ENCODE data around the gene CCDC12.

Gene CCDC12

DNA sequence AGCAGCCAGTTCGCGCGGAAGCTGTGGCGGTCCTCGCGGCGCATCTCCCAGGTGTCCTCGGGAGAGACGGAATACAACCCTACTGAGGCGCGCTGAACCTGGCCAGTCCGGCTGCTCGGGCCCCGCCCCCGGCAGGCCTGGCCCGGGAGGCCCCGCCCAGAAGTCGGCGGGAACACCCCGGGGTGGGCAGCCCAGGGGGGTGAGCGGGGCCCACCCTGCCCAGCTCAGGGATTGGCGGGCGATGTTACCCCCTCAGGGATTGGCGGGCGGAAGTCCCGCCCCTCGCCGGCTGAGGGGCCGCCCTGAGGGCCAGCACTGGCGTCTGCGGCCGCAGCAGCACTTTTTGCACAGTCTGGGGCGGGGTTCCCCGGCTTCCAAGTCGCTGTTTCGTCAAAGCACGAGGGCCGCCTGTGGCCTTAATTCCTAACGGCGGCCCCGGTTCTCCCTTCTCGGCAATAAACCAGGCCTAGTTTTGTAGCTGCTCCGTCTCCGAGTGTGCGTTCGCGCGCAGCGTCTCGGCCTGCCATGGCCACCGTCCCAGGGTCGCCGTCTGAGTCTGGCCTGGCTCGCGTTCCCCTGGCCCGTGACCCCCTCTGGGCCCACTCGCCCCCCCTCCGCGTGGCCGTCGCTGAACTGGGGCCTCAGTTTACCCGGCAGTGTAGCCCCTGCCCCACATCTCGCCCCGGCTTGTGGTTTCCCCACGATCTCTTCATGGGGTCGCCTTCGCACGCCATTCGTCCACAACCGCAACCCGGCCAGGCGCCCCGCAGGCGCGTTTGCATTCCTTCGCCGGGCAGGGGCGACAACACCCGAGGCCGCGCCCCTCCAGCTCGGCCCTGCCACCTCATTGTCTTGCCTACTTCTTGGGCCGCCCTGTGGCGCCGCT, 32.9 kb upstream of the CCDC12 start:
- Mint-ChIP-seq H3K9me3 (no peaks in the 10 kb centered on the region), H3K4me1 (peaks cover 10% of the 10 kb centered on the region), H3K4me3 (peak overlapping the region; percentile 78), H3K36me3 (ENCODE audit: low read depth) (peaks cover 8% of the 10 kb centered on the region), H3K27me3 (ENCODE audit: low read depth, poor library complexity) (peaks cover 5% of the 10 kb centered on the region), H3K27ac (peak overlapping the region; percentile 89)
- TF ChIP-seq, protein P1, sequence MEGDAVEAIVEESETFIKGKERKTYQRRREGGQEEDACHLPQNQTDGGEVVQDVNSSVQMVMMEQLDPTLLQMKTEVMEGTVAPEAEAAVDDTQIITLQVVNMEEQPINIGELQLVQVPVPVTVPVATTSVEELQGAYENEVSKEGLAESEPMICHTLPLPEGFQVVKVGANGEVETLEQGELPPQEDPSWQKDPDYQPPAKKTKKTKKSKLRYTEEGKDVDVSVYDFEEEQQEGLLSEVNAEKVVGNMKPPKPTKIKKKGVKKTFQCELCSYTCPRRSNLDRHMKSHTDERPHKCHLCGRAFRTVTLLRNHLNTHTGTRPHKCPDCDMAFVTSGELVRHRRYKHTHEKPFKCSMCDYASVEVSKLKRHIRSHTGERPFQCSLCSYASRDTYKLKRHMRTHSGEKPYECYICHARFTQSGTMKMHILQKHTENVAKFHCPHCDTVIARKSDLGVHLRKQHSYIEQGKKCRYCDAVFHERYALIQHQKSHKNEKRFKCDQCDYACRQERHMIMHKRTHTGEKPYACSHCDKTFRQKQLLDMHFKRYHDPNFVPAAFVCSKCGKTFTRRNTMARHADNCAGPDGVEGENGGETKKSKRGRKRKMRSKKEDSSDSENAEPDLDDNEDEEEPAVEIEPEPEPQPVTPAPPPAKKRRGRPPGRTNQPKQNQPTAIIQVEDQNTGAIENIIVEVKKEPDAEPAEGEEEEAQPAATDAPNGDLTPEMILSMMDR (IDR thresholded peaks at IDR 0.05): no peak
- DNase-seq: peak; percentile 87

DNA sequence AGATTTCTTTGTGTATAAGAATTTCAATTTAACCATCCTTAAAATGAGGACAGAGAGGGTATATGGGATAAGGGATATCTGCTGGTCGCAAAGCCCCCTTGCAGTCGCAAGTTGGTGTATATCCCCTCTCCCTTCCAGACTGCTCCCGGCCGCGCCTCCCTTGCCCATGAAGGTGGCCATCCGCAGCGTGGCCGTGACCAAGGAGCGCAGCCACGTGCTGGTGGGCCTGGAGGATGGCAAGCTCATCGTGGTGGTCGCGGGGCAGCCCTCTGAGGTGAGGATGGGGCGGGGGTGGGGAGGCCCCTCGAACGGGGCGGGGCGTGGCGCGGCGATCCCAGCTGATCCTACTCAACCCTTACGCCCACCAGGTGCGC, 32.3 kb upstream of the CCDC12 start:
- H3K4me3 Mint-ChIP-seq: peak overlapping the region; percentile 64
- H3K9me3 Mint-ChIP-seq: no peaks in the 10 kb centered on the region

DNA sequence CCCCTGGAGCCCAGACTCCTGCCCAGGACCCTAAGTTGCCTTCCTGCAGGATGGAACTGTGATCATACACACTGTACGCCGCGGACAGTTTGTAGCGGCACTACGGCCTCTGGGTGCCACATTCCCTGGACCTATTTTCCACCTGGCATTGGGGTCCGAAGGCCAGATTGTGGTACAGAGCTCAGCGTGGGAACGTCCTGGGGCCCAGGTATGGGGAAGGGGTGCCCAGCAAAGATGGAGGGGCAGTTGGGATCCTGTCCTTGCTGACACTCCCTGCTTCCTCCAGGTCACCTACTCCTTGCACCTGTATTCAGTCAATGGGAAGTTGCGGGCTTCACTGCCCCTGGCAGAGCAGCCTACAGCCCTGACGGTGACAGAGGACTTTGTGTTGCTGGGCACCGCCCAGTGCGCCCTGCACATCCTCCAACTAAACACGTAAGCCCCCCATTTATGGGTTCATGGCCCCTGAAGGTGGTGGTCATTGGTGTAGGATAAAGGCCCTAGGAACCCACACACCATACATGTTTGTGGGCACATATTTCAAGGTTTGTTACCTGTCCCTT, 31.8 kb upstream of the CCDC12 start:
- TF ChIP-seq, protein P1 (IDR thresholded peaks at IDR 0.05): no peak
- DNase-seq: no peak
- Mint-ChIP-seq H3K4me1 (peaks cover 6% of the 10 kb centered on the region), H3K27ac (no peak overlapping the region), H3K27me3 (ENCODE audit: low read depth, poor library complexity) (peaks cover 6% of the 10 kb centered on the region), H3K4me3 (peak overlapping the region; percentile 64), H3K9me3 (no peaks in the 10 kb centered on the region), H3K36me3 (ENCODE audit: low read depth) (no peaks in the 10 kb centered on the region)

More for the DNA sequence above, 32.3 kb upstream of the CCDC12 start:
- TF ChIP-seq, protein P1 (IDR thresholded peaks at IDR 0.05): no peak
- Mint-ChIP-seq H3K36me3 (ENCODE audit: low read depth) (peaks cover 2% of the 10 kb centered on the region), H3K27ac (no peak overlapping the region), H3K4me1 (peaks cover 6% of the 10 kb centered on the region), H3K27me3 (ENCODE audit: low read depth, poor library complexity) (peaks cover 6% of the 10 kb centered on the region)
- no peak for DNase-seq

DNA sequence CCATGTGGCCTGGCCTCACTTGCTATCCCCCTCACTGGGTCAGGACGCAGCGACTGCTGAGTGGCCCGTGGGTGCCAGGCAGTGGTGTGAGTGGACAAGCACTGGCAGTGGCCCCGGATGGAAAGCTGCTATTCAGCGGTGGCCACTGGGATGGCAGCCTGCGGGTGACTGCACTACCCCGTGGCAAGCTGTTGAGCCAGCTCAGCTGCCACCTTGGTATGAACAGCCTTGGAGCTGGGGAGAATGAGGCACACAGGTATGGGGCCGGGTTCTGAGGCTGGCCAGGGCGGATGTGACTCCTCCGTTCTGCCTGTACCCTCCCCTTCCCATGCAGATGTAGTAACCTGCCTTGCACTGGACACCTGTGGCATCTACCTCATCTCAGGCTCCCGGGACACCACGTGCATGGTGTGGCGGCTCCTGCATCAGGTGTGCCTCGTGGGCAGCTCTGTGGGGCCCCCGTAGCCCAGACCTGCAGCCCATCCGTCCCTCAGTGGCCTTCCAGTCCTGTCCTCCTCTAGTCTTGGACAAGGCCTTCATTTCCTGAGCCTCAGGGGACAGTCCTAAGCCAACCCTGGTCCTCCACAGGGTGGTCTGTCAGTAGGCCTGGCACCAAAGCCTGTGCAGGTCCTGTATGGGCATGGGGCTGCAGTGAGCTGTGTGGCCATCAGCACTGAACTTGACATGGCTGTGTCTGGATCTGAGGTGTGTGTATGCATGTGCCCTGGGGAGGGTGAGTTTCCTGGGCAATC, 31.1 kb upstream of the CCDC12 start:
- TF ChIP-seq, protein P1 (IDR thresholded peaks at IDR 0.05): no peak
- no peak for DNase-seq
- Mint-ChIP-seq H3K4me1 (peaks cover 6% of the 10 kb centered on the region), H3K9me3 (no peaks in the 10 kb centered on the region), H3K4me3 (no peak overlapping the region), H3K27me3 (ENCODE audit: low read depth, poor library complexity) (peaks cover 6% of the 10 kb centered on the region), H3K36me3 (ENCODE audit: low read depth) (no peaks in the 10 kb centered on the region), H3K27ac (no peak overlapping the region)

DNA sequence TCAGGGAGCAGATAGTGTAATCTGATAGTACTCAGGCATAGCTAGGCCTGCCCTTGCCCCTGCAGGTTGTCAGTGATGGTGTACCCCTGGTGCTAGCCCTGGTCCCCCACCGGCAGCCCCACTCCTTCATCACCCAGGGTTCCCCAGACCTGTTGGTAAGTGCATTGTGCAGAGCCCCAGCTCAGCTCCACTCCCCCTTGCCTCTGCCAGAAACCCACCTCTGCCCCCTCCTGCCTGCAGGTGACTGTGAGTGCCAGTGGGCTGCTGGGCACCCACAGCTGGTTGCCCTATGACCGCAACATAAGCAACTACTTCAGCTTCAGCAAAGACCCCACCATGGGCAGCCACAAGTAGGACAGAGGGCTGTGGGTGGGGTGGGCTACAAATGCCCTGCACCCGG, 30.5 kb upstream of the CCDC12 start:
- Mint-ChIP-seq H3K27ac (no peak overlapping the region), H3K27me3 (ENCODE audit: low read depth, poor library complexity) (peaks cover 6% of the 10 kb centered on the region), H3K4me1 (peaks cover 6% of the 10 kb centered on the region), H3K9me3 (no peaks in the 10 kb centered on the region), H3K4me3 (no peak overlapping the region), H3K36me3 (ENCODE audit: low read depth) (no peaks in the 10 kb centered on the region)
- TF ChIP-seq, protein P1 (IDR thresholded peaks at IDR 0.05): no peak
- no peak for DNase-seq

All from nephron progenitor cell (in vitro differentiated cells).